HEK293T (cell line): ENCODE results near the gene TMTC4.

Experiments used
- BHLHE40 ChIP-seq: fragments of 450-650 bp; IDR thresholded peaks from 2 replicates; pipeline ENCODE4 v1.6.1; 2016; ENCODE audit warnings: mild to moderate bottlenecking, moderate library complexity, borderline replicate concordance
- ELF4 ChIP-seq: fragments of 450-650 bp; IDR thresholded peaks from 2 replicates; pipeline ENCODE4 v1.6.1; 2017; ENCODE audit warnings: antibody characterized with exemption
- FOXA1 ChIP-seq: fragments of 450-650 bp; IDR thresholded peaks from 2 replicates; pipeline ENCODE4 v1.6.1; 2016; ENCODE audit warnings: mild to moderate bottlenecking
- FOXK2 ChIP-seq: fragments of 450-650 bp; IDR thresholded peaks from 2 replicates; pipeline ENCODE4 v1.6.1; 2016; ENCODE audit warnings: mild to moderate bottlenecking
- HDGF ChIP-seq: fragments of 450-650 bp; IDR thresholded peaks from 2 replicates; pipeline ENCODE4 v1.6.1; 2017; ENCODE audit warnings: antibody characterized with exemption, borderline replicate concordance
- L3MBTL2 ChIP-seq: fragments of 450-650 bp; conservative IDR thresholded peaks from 2 replicates; pipeline ENCODE4 v1.6.1; 2016; ENCODE audit warnings: mild to moderate bottlenecking
- SUZ12 ChIP-seq: fragments of 450-650 bp; IDR thresholded peaks from 2 replicates; pipeline ENCODE4 v1.6.1; 2016; ENCODE audit warnings: mild to moderate bottlenecking
- TARDBP ChIP-seq: fragments of 450-650 bp; IDR thresholded peaks from 2 replicates; pipeline ENCODE4 v1.6.1; 2016

- TF ChIP-seq BHLHE40 (no peak), FOXK2 (no peak), HDGF (no peak), FOXA1 (no peak), L3MBTL2 (no peak), TARDBP (no peak), SUZ12 (no peak), ELF4 (no peak)
These were observed 20.8 kb upstream of the TMTC4 start for GRCh38 chr13:100695509-100695773.
